ENCODE data around the gene FGF14. TPM values are rescaled to one million over a fixed set of nuclear protein-coding genes. Genes with fewer than 3 reads are reported as not detected.

FGF14 gene
- total RNA-seq, 1 donor, result under 0.01 TPM

- no peaks in the 10 kb centered on the region for H3K4me1 ChIP-seq (ENCODE audit: insufficient read depth, low read length)
- H3K4me3 ChIP-seq (ENCODE audit: low read length), result no peak overlapping the region
- H3K27me3 ChIP-seq (ENCODE audit: insufficient read depth, low read length), result no peaks in the 10 kb centered on the region
- no peaks in the 10 kb centered on the region for H3K9me3 ChIP-seq (ENCODE audit: low read depth, low read length)
Measured at GRCh38 chr13:102227741-102228140, 174.1 kb downstream of the FGF14 start.

- Histone ChIP-seq H3K9me3 (ENCODE audit: low read depth, low read length) (no peaks in the 10 kb centered on the region), H3K4me1 (ENCODE audit: insufficient read depth, low read length) (no peaks in the 10 kb centered on the region), H3K27me3 (ENCODE audit: insufficient read depth, low read length) (no peaks in the 10 kb centered on the region)
Measured at GRCh38 chr13:102226591-102226990, 175.3 kb downstream of the FGF14 start.

GRCh38 chr13:102225892-102226291 lies 176.0 kb downstream of the FGF14 start:
- no peaks in the 10 kb centered on the region for H3K27me3 ChIP-seq (ENCODE audit: insufficient read depth, low read length)
- H3K4me3 ChIP-seq (ENCODE audit: low read length), result no peak overlapping the region
- H3K9me3 ChIP-seq (ENCODE audit: low read depth, low read length), result no peaks in the 10 kb centered on the region
- H3K4me1 ChIP-seq (ENCODE audit: insufficient read depth, low read length), result no peaks in the 10 kb centered on the region

More at GRCh38 chr13:102226591-102226990, 175.3 kb downstream of the FGF14 start:
- H3K4me3 ChIP-seq (ENCODE audit: low read length), result no peak overlapping the region

- Histone ChIP-seq H3K27me3 (ENCODE audit: insufficient read depth, low read length) (no peaks in the 10 kb centered on the region), H3K9me3 (ENCODE audit: low read depth, low read length) (no peaks in the 10 kb centered on the region), H3K4me1 (ENCODE audit: insufficient read depth, low read length) (no peaks in the 10 kb centered on the region), H3K4me3 (ENCODE audit: low read length) (no peak overlapping the region)
Measured at GRCh38 chr13:102220681-102221228, 181.1 kb downstream of the FGF14 start.

GRCh38 chr13:102214956-102215355 lies 186.9 kb downstream of the FGF14 start:
- H3K4me1 ChIP-seq (ENCODE audit: insufficient read depth, low read length), result no peaks in the 10 kb centered on the region
- H3K4me3 ChIP-seq (ENCODE audit: low read length), result no peak overlapping the region
- no peaks in the 10 kb centered on the region for H3K27me3 ChIP-seq (ENCODE audit: insufficient read depth, low read length)
- no peaks in the 10 kb centered on the region for H3K9me3 ChIP-seq (ENCODE audit: low read depth, low read length)

GRCh38 chr13:102212729-102213128 lies 189.1 kb downstream of the FGF14 start:
- Histone ChIP-seq H3K4me1 (ENCODE audit: insufficient read depth, low read length) (no peaks in the 10 kb centered on the region), H3K27me3 (ENCODE audit: insufficient read depth, low read length) (no peaks in the 10 kb centered on the region), H3K9me3 (ENCODE audit: low read depth, low read length) (no peaks in the 10 kb centered on the region), H3K4me3 (ENCODE audit: low read length) (no peak overlapping the region)

GRCh38 chr13:102208347-102208746 lies 193.5 kb downstream of the FGF14 start:
- H3K9me3 ChIP-seq (ENCODE audit: low read depth, low read length), result no peaks in the 10 kb centered on the region
- no peaks in the 10 kb centered on the region for H3K27me3 ChIP-seq (ENCODE audit: insufficient read depth, low read length)
- H3K4me1 ChIP-seq (ENCODE audit: insufficient read depth, low read length), result no peaks in the 10 kb centered on the region
- no peak overlapping the region for H3K4me3 ChIP-seq (ENCODE audit: low read length)

- H3K27me3 ChIP-seq (ENCODE audit: insufficient read depth, low read length), result no peaks in the 10 kb centered on the region
- H3K9me3 ChIP-seq (ENCODE audit: low read depth, low read length), result no peaks in the 10 kb centered on the region
- H3K4me3 ChIP-seq (ENCODE audit: low read length), result no peak overlapping the region
- H3K4me1 ChIP-seq (ENCODE audit: insufficient read depth, low read length), result no peaks in the 10 kb centered on the region
Measured at GRCh38 chr13:102207680-102208342, 194.0 kb downstream of the FGF14 start.

- no peaks in the 10 kb centered on the region for H3K4me1 ChIP-seq (ENCODE audit: insufficient read depth, low read length)
- H3K4me3 ChIP-seq (ENCODE audit: low read length), result no peak overlapping the region
- no peaks in the 10 kb centered on the region for H3K27me3 ChIP-seq (ENCODE audit: insufficient read depth, low read length)
- no peaks in the 10 kb centered on the region for H3K9me3 ChIP-seq (ENCODE audit: low read depth, low read length)
Measured at GRCh38 chr13:102203718-102204117, 198.1 kb downstream of the FGF14 start.

GRCh38 chr13:102198418-102199311 lies 203.2 kb downstream of the FGF14 start:
- no peaks in the 10 kb centered on the region for H3K9me3 ChIP-seq (ENCODE audit: low read depth, low read length)
- H3K4me1 ChIP-seq (ENCODE audit: insufficient read depth, low read length), result no peaks in the 10 kb centered on the region
- H3K27me3 ChIP-seq (ENCODE audit: insufficient read depth, low read length), result no peaks in the 10 kb centered on the region
- no peak overlapping the region for H3K4me3 ChIP-seq (ENCODE audit: low read length)

- Histone ChIP-seq H3K4me1 (ENCODE audit: insufficient read depth, low read length) (no peaks in the 10 kb centered on the region), H3K4me3 (ENCODE audit: low read length) (no peak overlapping the region), H3K9me3 (ENCODE audit: low read depth, low read length) (no peaks in the 10 kb centered on the region), H3K27me3 (ENCODE audit: insufficient read depth, low read length) (no peaks in the 10 kb centered on the region)
Measured at GRCh38 chr13:102197193-102197592, 204.7 kb downstream of the FGF14 start.

- Histone ChIP-seq H3K9me3 (ENCODE audit: low read depth, low read length) (no peaks in the 10 kb centered on the region), H3K27me3 (ENCODE audit: insufficient read depth, low read length) (no peaks in the 10 kb centered on the region), H3K4me1 (ENCODE audit: insufficient read depth, low read length) (no peaks in the 10 kb centered on the region), H3K4me3 (ENCODE audit: low read length) (no peak overlapping the region)
Measured at GRCh38 chr13:102195566-102196462, 206.0 kb downstream of the FGF14 start.

GRCh38 chr13:102192858-102193257 lies 209.0 kb downstream of the FGF14 start:
- no peaks in the 10 kb centered on the region for H3K9me3 ChIP-seq (ENCODE audit: low read depth, low read length)
- no peaks in the 10 kb centered on the region for H3K27me3 ChIP-seq (ENCODE audit: insufficient read depth, low read length)
- no peak overlapping the region for H3K4me3 ChIP-seq (ENCODE audit: low read length)
- H3K4me1 ChIP-seq (ENCODE audit: insufficient read depth, low read length), result no peaks in the 10 kb centered on the region

GRCh38 chr13:102191951-102192502 lies 209.8 kb downstream of the FGF14 start:
- Histone ChIP-seq H3K4me1 (ENCODE audit: insufficient read depth, low read length) (no peaks in the 10 kb centered on the region), H3K4me3 (ENCODE audit: low read length) (no peak overlapping the region), H3K27me3 (ENCODE audit: insufficient read depth, low read length) (no peaks in the 10 kb centered on the region), H3K9me3 (ENCODE audit: low read depth, low read length) (no peaks in the 10 kb centered on the region)

All from mononuclear cell (primary cell).